Gastroesophageal sphincter (tissue), 3 donors: ENCODE results near the gene IDUA.

Experiments
- EP300 ChIP-seq: sonication (generic); formaldehyde crosslinking; IDR thresholded peaks from one replicate; pipeline ENCODE4 v1.6.1; 2017; ENCODE audit warnings: antibody characterized with exemption, mild to moderate bottlenecking
- POLR2A ChIP-seq, 2 donors: fragments of 450-650 bp; IDR thresholded peaks; one replicate each; pipeline ENCODE4 v1.6.1; 2017; ENCODE audit warnings: antibody characterized with exemption in 2 of 2, mild to moderate bottlenecking in 2 of 2, moderate library complexity in 1 of 2
- TF ChIP-seq, protein P1 (sequence below), 4 experiments: fragments of 200-600 bp in 2 of 4; fragments of 450-650 bp in 2 of 4; sonication (generic) in 1 of 4; IDR thresholded peaks; one replicate each; pipeline ENCODE4 v1.5.1; 2017 to 2019; ENCODE audit warnings: antibody characterized with exemption in 4 of 4, mild to moderate bottlenecking in 2 of 4, moderate library complexity in 2 of 4

- TF ChIP-seq, protein P1, sequence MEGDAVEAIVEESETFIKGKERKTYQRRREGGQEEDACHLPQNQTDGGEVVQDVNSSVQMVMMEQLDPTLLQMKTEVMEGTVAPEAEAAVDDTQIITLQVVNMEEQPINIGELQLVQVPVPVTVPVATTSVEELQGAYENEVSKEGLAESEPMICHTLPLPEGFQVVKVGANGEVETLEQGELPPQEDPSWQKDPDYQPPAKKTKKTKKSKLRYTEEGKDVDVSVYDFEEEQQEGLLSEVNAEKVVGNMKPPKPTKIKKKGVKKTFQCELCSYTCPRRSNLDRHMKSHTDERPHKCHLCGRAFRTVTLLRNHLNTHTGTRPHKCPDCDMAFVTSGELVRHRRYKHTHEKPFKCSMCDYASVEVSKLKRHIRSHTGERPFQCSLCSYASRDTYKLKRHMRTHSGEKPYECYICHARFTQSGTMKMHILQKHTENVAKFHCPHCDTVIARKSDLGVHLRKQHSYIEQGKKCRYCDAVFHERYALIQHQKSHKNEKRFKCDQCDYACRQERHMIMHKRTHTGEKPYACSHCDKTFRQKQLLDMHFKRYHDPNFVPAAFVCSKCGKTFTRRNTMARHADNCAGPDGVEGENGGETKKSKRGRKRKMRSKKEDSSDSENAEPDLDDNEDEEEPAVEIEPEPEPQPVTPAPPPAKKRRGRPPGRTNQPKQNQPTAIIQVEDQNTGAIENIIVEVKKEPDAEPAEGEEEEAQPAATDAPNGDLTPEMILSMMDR (IDR thresholded peaks at IDR 0.05) = no peak
- TF ChIP-seq POLR2A (IDR thresholded peaks at IDR 0.05) (no peak), EP300 (no peak)
Observed at GRCh38 chr4:984336-985054, 2.3 kb upstream of the IDUA start.
